ENCODE measurements around the gene SCP2. TPM values are rescaled to one million over a fixed set of nuclear protein-coding genes. Genes with fewer than 3 reads are reported as not detected.

Gene SCP2
- total and polyA plus RNA-seq, 2 of the 4 experiments (the other 2 are of a cell fraction), result 70.4 to 83.1 TPM

GRCh38 chr1:53061123-53061858 lies 134.2 kb downstream of the SCP2 start:
- dilution Hi-C loops (cut with HindIII; ENCODE audit: low sequenced_read_pairs, unreplicated experiment), result no loop called here
- H4K5ac ChIP-seq (ENCODE audit: low read depth, low read length), result peak overlapping the region; percentile 70
- peak overlapping the region; percentile 85 for H2AFZ ChIP-seq (replicated peaks; ENCODE audit: low read length, poor library complexity)
- peak overlapping the region; percentile 74 for H3K14ac ChIP-seq (replicated peaks; ENCODE audit: low read depth, low read length)
- peak overlapping the region; percentile 83 for H4K91ac ChIP-seq (ENCODE audit: insufficient read depth, low read depth, low read length)
- H3K79me1 ChIP-seq (ENCODE audit: low read depth in 1 of 2, low read length in 2 of 2), result peaks cover 0 to 6% of the 10 kb centered on the region in 2 experiments; a peak in 1 of 4 replicates
- TF ChIP-seq, protein P1, sequence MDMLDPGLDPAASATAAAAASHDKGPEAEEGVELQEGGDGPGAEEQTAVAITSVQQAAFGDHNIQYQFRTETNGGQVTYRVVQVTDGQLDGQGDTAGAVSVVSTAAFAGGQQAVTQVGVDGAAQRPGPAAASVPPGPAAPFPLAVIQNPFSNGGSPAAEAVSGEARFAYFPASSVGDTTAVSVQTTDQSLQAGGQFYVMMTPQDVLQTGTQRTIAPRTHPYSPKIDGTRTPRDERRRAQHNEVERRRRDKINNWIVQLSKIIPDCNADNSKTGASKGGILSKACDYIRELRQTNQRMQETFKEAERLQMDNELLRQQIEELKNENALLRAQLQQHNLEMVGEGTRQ (IDR thresholded peaks at IDR 0.05; ENCODE audit: low read depth, low read length), result no peak
- TF ChIP-seq MAZ (IDR thresholded peaks at IDR 0.05; ENCODE audit: borderline replicate concordance, low read depth, low read length) (no peak), CEBPB (IDR thresholded peaks at IDR 0.05; ENCODE audit: low read depth, low read length) (0 out of 2 replicates have a peak, but pooled peaks have one; percentile 43)
- no peak overlapping the region for H3K56ac ChIP-seq (ENCODE audit: extremely low read depth, insufficient read depth, low read length)
- peak overlapping the region; percentile 45 for H2BK5ac ChIP-seq (ENCODE audit: low read depth, low read length, poor library complexity, severe bottlenecking)
- H3K18ac ChIP-seq (ENCODE audit: low read depth, low read length), result peak overlapping the region; percentile 84
- no peaks in the 10 kb centered on the region for H3K9me3 ChIP-seq (ENCODE audit: control insufficient read depth, insufficient read depth, low read length)
- ATAC-seq (ENCODE audit: low read depth) (no peak), DNase-seq (no peak)
- BruUV-seq (replicated peaks), result no TSS peak
- H2BK120ac ChIP-seq (ENCODE audit: low read depth, low read length), result peak overlapping the region; percentile 69
- H2AK5ac ChIP-seq (ENCODE audit: low read depth, low read length), result peak overlapping the region; percentile 95
- peak overlapping the region; percentile 9 for H3K27ac ChIP-seq (ENCODE audit: insufficient read depth, low read length)
- H4K8ac ChIP-seq (ENCODE audit: low read depth in 2 of 2, low read length in 2 of 2), result peak overlapping the region; percentile 64 to 83; a peak in 2 of 4 replicates
- ChIA-PET POLR2A (ENCODE audit: unreplicated experiment) (no interaction called here), CTCF (no interaction called here)
- no peaks in the 10 kb centered on the region for H3K36me3 ChIP-seq (ENCODE audit: control insufficient read depth, insufficient read depth, low read length)
- H3K9ac ChIP-seq (ENCODE audit: low read depth, low read length), result peak overlapping the region; percentile 53; the same call in 1 of the 2 replicates
- peaks cover 2% of the 10 kb centered on the region; the same call in 1 of the 2 replicates for H3K27me3 ChIP-seq (ENCODE audit: control insufficient read depth, insufficient read depth, low read length)
- 0 out of 2 replicates have a peak, but pooled peaks cover 3% of the 10 kb centered on the region for H3K9me1 ChIP-seq (ENCODE audit: insufficient read depth, low read length)
- no peaks in the 10 kb centered on the region for H4K20me1 ChIP-seq (ENCODE audit: insufficient read depth, low read length)
- peak overlapping the region; percentile 92 for H3K4me3 ChIP-seq (ENCODE audit: insufficient read depth, low read depth, low read length)
- in situ Hi-C loops (cut with MboI; ENCODE audit: low sequenced_read_pairs), result no loop called here
- H2BK20ac ChIP-seq (ENCODE audit: low read depth, low read length), result peak overlapping the region; percentile 57
- H3K4me2 ChIP-seq (ENCODE audit: low read depth, low read length), result peak overlapping the region; percentile 69
- peak overlapping the region; percentile 77 for H2AK9ac ChIP-seq (replicated peaks; ENCODE audit: low read depth, low read length, poor library complexity)
- H3K23ac ChIP-seq (ENCODE audit: low read depth, low read length), result peak overlapping the region; percentile 77
- H3K4me1 ChIP-seq (ENCODE audit: control insufficient read depth, insufficient read depth, low read length), result peaks cover 13% of the 10 kb centered on the region
- H3K4ac ChIP-seq (ENCODE audit: low read depth, low read length), result peak overlapping the region; percentile 89
- 83% methylated on average over 1 of the region's 19 CpGs; no CpG with 5 or more reads in 1 of the 2 experiments for WGBS, 2 experiments (ENCODE audit: extremely low coverage in 2 of 2, insufficient read length in 1 of 2)
- peak overlapping the region; percentile 34; the same call in 1 of the 3 replicates for H2BK15ac ChIP-seq (ENCODE audit: low read depth, low read length)
- intact Hi-C loops (cut with micrococcal nuclease), result loop anchor here (5.0 kb wide), 2 partner anchors 121 to 136 kb away; partner anchors contain the start of gene CPT2
